ENCODE measurements around the gene GPR22. TPM values are rescaled to one million over a fixed set of nuclear protein-coding genes. Genes with fewer than 3 reads are reported as not detected.

Gene GPR22, protein sequence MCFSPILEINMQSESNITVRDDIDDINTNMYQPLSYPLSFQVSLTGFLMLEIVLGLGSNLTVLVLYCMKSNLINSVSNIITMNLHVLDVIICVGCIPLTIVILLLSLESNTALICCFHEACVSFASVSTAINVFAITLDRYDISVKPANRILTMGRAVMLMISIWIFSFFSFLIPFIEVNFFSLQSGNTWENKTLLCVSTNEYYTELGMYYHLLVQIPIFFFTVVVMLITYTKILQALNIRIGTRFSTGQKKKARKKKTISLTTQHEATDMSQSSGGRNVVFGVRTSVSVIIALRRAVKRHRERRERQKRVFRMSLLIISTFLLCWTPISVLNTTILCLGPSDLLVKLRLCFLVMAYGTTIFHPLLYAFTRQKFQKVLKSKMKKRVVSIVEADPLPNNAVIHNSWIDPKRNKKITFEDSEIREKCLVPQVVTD
- not detected in 2 replicates for total RNA-seq

DNA sequence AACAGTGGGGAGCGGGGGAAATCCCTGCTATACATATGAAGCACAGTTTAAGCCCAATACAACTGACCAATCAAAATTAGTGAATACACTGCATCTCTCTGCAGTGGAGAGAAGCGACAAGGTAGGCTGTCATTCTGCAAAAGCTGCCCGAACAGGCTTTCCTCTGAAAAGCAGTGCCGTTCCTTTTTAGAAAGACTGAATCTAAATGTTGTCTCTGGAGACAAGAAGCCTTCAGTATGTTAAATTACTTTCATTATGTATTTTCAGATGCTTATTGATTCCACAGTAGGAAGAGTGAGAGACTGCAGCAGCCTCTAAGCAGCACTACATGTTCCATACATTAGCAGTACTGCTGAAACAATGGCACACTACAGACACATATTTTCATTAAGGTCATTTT lies at the start of gene GPR22:
TSS of gene GPR22 (plus strand) at position 129 of the 400 bp plus-strand sequence. CDS start 4,004 bp downstream, outside the sequence.
- no peak for DNase-seq (ENCODE audit: low read depth in 2 of 2)

DNA sequence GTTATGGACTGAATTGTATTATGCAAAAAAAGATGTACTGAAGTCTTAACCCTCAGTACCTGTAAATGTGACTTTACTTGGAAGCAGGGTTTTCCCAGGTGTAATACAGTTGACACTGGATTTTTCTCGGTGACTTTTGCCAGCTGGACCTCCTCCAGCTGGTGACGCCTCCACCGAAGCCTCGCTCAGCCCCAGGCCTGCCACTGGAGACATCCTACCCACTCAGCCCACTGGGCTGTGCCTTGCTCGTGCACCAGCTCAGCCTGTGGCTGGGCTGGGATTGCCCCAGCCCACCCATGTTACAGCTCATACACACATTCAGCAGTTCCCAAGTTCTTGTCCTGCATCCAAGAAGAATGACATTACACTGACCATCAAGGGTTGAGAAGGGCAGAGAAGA lies 42.4 kb upstream of the GPR22 start:
- DNase-seq (ENCODE audit: low read depth in 2 of 2), result no peak

DNA sequence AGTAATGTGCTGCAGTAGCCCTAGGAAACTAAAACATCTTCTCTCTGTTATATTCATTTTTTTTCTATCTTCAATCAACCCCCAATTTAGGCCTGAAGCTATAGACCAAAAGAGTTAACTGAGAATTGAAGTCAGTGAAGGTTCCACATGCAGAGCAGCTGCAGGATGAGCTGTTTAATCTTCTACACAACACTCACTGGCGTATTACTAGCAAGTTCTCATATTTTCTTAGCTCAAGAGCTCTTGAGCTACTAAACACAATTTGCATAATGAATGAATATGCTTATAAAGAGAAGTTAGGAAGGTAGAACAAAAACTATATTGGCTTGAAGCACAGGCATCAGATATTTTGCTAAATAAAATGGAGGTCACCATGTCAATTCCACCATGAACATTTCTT lies 41.2 kb upstream of the GPR22 start:
- no peak for DNase-seq (ENCODE audit: low read depth in 2 of 2)

DNA sequence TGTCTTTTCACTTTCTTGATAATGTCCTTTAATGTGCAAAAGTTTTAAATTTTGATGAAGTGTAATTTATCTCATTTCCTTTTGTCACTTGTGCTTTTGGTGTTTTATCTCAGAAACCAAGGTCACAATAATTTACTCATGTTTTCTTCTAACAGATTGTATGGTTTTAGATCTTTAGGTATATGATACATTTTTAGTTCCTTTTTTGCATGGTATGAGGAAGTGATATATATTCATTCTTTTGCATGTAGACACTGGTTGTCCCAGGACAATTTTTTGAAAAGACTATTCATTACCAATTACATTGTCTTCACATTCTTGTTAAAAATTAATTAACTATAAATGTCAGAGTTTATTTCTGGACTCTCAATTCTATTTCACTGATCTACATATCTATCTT lies 39.8 kb upstream of the GPR22 start:
- DNase-seq (ENCODE audit: low read depth in 2 of 2), result no peak

DNA sequence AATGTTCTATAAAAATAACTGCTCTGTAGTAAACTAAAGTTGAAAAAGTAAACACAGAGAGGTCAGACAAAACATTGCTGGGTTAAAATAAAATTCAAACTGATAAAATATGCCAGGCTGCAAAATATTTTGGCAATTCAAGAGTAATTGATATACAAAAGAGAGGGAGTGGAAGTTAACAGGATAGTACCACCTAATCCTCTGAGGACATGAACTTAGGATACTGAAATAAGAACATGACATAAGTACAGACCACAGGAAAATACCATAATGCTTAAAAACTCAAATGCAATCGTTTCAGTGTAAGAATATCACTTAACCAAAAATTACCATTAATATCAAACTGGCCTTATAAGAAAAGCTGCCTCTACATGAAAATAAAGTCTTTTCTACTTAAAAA lies 37.6 kb upstream of the GPR22 start:
- no peak for DNase-seq (ENCODE audit: low read depth in 2 of 2)

DNA sequence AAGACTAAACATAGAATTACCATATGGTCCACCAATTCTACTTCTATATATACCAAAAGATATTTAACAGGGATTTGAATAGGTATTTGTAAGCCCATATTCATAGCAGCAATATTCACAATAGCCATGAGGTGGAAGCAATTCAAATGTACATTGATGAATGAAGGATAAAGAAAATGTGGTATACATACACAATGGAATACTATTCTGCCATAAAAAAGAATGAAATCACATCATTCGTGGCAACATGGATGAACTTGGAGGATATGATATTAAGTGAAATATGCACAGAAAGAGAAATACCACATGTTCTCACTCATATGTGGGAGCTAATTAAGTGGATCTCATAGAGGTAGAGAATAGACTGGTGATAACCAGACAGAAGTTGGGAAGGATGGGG lies 34.1 kb upstream of the GPR22 start:
- no peak for DNase-seq (ENCODE audit: low read depth in 2 of 2)

DNA sequence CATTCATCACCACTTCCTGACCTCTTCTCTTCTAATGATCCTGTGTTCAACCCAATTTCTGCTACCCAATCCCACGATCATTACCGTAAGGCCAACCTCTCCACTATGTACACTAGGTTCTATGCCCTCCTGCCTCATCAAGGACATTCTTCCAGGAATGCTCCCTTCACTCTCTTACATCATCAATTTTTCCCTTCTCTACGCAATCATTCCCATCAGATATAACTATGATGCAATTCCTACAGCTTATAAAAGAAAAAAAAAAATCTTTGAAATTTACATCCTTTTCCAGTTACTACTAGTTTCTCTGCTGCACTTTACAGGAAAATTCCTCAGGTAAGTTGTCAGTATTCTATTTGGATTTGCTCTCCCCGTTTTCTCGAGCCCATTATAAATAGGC lies 30.8 kb upstream of the GPR22 start:
- DNase-seq (ENCODE audit: low read depth in 2 of 2), result no peak

DNA sequence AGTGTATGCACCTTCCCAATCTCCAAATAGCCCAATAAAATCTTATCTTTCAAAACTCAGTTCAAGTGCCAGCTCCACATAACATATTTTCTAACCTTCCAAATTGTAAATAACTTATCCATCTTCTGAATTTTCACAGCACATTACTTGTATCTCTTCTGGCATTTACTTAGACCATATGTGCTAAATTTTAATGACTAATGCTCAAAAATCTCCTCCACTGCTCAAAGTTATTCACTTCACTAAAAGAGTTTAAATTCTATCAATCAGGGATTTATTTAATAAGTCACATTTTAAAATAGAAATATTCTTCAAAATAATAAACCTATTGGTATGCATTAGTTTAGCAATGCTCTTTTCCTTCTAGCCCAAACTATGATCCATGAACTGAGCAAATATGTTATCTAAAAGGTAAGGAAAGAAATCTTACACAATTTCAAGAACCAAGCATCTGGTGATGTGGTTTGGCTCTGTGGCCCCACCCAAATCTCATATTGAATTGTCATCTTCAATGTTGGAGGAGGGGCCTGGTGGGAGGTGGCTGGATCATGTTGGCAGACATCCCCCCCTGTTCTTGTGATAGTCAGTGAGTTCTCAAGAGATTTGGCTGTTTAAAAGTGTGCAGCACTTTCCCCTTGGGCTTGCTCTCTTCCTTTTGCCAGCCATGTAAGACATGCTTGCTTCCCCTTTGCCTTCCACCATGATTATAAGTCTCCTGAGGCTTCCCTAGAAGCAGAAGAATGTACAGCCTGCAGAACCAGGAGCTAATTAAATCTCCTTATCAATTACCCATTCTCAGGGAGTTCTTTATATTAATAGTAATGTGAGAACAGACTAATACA lies 28.1 kb upstream of the GPR22 start:
- no peak for DNase-seq (ENCODE audit: low read depth in 2 of 2)

DNA sequence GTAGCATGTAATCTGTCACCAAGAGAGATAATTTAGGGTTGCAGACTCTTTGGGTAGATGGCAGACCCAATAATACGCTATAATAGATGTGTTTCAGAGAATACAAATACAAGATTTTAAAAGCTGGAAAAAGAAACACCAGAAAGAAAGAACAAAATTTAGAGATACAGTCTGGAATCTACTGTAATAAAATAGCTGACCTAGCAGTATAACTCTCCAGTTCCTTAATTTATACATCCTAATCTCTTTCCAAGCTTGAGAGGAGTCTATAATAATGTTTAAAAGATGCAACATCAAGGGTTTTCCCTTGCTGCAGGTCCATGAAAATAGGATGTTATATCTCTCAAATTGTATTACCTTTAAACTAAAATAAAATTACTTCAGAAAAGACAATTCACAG lies 27.2 kb upstream of the GPR22 start:
- DNase-seq (ENCODE audit: low read depth in 2 of 2), result no peak

DNA sequence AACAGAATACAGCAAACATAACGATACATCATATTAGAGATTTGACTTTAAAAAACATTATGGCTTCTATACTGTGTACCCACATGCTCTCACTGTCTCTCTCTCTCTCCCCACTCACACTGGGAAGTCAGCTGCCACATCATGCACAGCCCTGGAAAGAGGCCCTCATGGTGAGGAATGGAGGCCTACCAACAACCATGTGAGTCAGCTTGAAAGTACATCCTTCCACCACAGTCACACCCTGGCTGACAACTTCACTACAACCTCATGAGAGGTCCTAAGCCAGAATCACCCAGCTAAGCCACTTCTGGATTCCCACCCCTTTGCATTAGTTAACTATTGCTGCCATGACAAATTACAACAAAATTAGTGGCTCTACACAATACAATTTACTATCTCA lies 23.3 kb upstream of the GPR22 start:
- no peak for DNase-seq (ENCODE audit: low read depth in 2 of 2)

DNA sequence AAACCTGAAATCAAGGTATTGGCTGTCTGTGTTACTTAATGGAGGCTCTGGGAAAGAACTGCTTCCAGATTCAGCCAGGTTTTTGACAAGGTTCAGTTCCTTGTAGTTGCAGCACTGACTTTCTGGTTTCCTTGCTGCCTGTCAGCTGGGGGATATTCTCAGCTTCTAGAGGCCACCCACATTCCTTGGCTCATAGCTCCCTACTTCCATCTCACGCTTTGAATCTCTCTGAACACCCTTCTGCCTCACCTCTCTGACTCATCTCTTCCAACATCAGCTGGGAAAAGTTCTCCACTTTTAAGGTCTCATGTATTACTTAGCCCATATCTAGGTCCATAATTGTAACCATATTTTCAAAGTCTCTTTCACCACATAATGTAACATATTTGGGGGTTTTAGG lies 22.9 kb upstream of the GPR22 start:
- DNase-seq (ENCODE audit: low read depth in 2 of 2), result no peak

DNA sequence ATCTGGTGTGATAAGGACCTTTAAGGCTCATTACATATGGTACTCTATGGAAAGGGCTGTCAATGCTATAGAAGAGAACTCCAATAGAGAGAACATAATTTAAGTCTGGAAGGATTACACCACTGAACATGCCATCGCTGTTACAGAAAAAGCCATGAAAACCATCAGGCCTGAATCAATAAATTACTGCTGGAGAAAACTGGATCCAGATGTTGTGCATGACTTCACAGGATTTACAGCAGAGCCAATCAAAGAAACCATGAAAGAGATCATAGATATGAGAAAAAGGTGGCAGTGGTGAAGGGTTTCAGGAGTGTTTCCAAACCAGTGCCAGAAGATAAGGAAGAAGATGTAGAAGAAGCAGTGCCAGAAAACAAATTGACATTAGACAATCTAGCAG lies 18.9 kb upstream of the GPR22 start:
- DNase-seq (ENCODE audit: low read depth in 2 of 2), result no peak

DNA sequence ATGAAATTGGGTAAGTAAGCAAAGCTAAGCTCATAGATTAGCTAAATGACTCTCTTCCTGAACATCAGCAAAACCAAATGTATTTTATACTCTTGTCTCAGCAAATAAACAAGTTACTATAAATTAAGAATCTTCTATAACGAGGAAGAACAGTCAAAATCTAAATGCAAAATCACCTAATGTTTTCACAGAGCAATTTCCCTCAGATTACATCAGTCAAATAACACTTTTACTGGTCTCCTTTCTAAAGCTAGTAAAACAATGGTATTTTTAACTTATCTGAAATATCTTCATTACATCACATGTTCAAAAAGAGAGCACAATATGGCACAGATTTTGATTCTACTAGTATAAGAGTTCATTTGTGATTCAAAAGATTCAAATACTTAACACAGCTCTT lies 16.5 kb upstream of the GPR22 start:
- no peak for DNase-seq (ENCODE audit: low read depth in 2 of 2)

DNA sequence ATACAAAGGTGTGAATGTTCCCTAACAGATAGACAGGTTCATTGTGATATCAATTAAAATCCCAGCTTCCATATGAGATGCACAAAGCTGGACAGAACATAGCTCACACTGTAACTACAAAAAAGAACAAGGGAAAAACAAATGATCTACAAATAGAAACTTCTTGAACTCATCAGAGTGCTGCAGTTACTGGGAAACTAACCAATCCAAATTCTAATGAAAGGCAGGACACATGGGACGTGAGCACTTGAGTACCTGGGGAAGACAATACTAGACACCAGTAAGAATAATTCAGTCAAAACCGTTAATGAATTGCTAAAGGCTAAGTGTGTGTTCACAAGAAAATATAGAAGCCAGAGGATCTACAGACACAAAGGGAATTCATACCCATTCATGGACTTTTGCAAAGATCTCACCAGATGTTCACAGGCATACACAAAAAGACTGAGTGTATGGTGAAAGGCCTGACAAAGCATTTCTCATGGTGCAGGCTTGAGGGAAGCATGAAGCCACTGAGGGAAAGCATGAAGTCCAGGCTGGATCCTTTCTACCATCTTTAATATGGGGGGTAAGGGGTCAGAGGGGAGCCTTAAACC lies 7.8 kb upstream of the GPR22 start:
- DNase-seq (ENCODE audit: low read depth in 2 of 2), result no peak

DNA sequence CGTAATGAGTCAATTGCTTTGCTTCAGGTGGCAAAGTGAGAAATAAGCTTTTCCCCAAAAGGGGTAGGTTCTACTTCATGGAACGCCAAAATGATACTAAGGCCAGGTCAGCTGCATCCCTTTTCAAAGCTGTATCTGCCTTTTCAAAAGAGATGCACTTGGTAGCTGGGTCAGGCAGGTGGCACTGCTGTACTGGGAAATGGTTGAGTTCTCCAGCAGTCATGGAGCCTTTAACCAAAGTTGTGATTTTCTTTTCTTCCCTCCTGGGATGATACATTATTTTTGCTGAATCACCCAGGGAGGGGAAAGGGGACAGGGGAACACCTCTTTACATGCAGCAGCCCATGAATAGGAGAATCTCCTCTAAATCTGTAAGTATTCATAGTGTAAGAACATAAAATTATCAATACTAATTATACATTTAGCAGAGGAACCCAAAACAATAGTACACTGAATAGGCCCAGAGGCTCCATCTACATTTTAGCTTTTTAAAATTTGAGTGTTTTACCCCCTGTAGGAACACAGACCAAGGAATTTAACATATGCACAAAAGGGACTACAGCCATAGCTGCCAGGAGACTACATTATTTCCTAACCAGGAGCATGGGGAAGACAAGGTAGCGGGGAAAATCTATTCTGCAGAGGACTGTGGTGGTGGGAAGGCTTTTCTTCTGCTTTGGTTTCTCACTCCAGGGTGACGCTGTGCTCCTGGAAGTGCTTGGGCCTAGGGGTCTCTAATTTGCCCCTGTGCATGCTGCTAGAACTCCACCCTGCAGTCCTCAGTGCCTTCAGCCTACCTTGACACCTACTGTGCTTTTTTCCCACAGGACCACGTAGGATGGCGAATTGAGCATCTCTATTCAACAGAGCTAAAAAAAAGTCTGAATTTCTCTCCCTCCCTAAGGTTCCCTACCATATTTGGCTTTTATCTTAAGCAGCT lies 6.4 kb upstream of the GPR22 start:
- DNase-seq (ENCODE audit: low read depth in 2 of 2), result peak; percentile 50 to 77

DNA sequence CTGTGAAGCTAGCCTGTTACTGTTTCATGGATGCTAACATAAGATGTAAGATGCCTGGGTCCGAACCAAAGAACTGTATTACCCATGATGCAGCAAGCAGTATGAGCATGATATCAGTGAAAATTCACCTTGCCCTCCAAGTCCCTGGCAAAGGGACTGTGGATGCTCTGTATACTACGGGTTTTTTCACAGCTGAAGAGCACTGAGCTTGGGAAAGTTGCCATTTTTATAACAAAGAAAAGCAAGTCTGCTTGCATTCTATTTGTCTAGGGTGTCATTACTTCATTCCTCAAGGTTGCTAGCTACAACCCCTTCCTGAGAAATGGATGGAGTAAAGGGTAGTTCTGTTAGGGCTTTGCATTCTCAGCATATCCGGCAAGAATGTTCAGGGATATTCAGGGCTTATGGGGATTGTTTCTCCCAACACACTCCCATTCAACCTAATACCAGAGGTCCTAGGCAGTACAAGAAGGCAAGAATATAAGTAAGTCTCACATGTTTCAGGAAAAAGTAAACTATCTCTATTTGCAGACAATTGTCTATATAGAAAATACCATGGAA lies 5.1 kb upstream of the GPR22 start:
- DNase-seq (ENCODE audit: low read depth in 2 of 2), result no peak

DNA sequence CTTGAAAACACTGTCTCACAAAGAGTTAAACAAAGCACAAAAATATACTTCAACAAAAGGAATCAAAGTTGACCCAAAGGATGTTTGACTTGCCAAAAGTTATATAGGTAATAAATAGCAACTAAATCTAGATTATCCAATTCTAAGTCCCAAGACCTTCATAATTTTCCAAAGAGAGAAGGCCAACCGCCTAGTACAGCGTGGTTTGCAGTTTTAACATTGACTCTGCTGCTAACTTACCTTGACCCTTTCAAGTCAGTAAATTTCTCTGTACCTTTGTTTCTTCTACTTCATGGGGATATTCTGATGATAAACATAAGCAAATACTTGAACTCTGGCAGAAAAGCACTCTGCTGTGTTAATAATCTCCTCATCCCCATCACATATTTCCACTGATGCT lies 1.9 kb upstream of the GPR22 start:
- no peak for DNase-seq (ENCODE audit: low read depth in 2 of 2)

DNA sequence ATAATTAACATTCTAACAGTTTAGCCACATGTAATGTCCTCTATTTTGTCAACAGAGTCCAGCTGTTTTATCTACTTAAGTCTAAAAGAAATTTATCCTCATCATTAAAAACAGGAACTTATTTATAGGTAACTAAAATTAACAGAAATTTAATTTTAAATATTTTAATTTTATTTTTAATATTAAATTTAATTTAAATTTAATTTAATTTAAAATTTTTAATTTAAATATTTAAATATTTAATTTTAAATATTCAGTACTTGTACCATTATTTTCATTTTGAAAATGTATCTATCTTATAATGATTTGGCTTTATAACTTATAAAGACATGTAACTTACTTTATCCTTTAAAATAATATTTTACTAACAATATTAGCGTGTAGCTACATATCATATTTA lies 1.0 kb upstream of the GPR22 start:
- DNase-seq (ENCODE audit: low read depth in 2 of 2), result no peak

DNA sequence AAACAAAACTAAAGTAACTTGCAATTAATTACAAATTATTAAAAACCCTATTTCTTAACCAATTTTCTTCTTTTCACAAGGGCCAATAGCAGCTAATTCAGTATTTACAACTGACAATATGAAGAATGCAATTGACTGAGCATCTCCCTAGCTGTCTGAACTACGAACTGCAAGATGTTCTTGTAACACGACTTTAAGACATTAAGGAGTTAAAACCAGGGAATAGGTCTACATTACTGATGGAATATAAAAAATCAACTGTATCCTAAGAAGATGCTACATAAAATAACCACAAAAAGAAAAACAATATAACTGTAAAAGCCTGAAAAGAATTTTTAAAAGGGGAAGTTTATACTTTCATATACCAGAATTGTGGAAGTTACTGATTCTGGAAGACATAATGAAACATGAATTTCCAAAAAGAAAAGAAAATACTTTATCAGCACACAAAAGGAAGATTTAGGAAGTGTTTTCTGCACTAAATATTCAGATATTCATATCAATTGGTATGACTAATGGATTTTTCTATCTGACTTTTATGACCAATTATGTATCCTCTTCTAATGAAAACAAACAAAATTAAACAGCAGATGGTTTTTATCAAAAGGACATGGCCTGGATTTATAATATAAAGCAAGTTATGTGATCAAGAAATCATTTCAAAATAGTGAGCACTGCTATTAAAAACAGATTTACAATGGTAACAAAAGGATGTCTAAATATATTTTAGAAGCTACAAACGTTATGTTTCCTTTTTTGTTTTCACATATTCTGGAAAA lies 1.6 kb downstream of the GPR22 start:
- no peak for DNase-seq (ENCODE audit: low read depth in 2 of 2)

DNA sequence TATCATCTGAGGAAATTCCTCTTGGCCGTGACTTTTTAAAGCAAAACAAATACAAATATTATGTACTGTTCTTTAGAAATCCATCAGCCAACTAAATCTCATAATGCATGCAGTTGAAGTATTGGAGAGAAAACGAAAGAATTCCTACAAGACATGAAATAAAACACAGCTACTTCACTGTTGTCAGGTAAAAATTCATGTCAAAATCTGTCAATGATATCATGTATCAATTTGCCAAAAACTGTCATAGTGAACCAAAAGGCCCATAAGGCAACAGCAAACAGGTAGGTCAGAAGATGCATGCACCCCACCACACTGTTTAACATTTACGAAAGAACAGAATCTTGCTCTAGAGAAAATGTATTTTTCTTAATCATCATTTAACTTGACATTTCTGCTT lies 2.3 kb downstream of the GPR22 start:
- no peak for DNase-seq (ENCODE audit: low read depth in 2 of 2)

All from dermis microvascular lymphatic vessel endothelial cell (primary cell).